Ishikawa (cell line): ENCODE data around the gene GDF11.

ENCODE experiments used
- CEBPB ChIP-seq: IDR thresholded peaks from 2 replicates; pipeline ENCODE4 v1.6.1; 2012
- EGR1 ChIP-seq: IDR thresholded peaks from 2 replicates; pipeline ENCODE4 v1.6.1; 2012
- EP300 ChIP-seq: IDR thresholded peaks from 2 replicates; pipeline ENCODE4 v1.6.1; 2012; ENCODE audit warnings: borderline replicate concordance
- FOXM1 ChIP-seq: IDR thresholded peaks from 2 replicates; pipeline ENCODE4 v1.6.1; 2012; ENCODE audit warnings: low read depth, borderline replicate concordance
- MAX ChIP-seq: IDR thresholded peaks from 2 replicates; pipeline ENCODE4 v1.6.1; 2012
- NFIC ChIP-seq: IDR thresholded peaks from 2 replicates; pipeline ENCODE4 v1.6.1; 2012
- RAD21 ChIP-seq: IDR thresholded peaks from 2 replicates; pipeline ENCODE4 v1.6.1; 2012; ENCODE audit warnings: low read depth
- REST ChIP-seq: IDR thresholded peaks from 2 replicates; pipeline ENCODE4 v1.6.1; 2012; ENCODE audit warnings: low read depth, mild to moderate bottlenecking
- TAF1 ChIP-seq: IDR thresholded peaks from 2 replicates; pipeline ENCODE4 v1.6.1; 2012; ENCODE audit warnings: low read depth, mild to moderate bottlenecking
- TCF12 ChIP-seq: IDR thresholded peaks from 2 replicates; pipeline ENCODE4 v1.6.1; 2012; ENCODE audit warnings: low read depth
- USF1 ChIP-seq: IDR thresholded peaks from 2 replicates; pipeline ENCODE4 v1.6.1; 2012
- YY1 ChIP-seq: IDR thresholded peaks from 2 replicates; pipeline ENCODE4 v1.6.1; 2012; ENCODE audit warnings: low read depth

- TF ChIP-seq EGR1 (no peak), MAX (no peak), CEBPB (no peak), NFIC (no peak), EP300 (no peak), RAD21 (no peak), REST (no peak), TCF12 (no peak), TAF1 (no peak), FOXM1 (no peak), YY1 (no peak), USF1 (no peak)
Observed at GRCh38 chr12:55698965-55699364, 44.0 kb upstream of the GDF11 start.
